GM19351 (cell line): Measurements from ENCODE around the gene TAS2R39.
"Not testable (repeated sequence)": the region's sequence is repeated elsewhere in the genome, so short reads cannot be mapped to it uniquely, and the experiment has no call there.

Source experiments
- ATAC-seq: cut with Tn5 transposase; IDR thresholded peaks from one replicate; pipeline ENCODE4 v1.9.1; 2021; ENCODE audit warnings: mild to moderate bottlenecking, moderate library complexity; ENCODE audit not compliant: unreplicated experiment

The TAS2R39 gene

GRCh38 chr7:143183024-143183423, at the start of gene TAS2R39:
Gene TAS2R39 (plus strand): TSS chr7:143183419. CDS start chr7:143183419, 0 bp downstream.
- no peak for ATAC-seq

GRCh38 chr7:143147070-143147469, 36.1 kb upstream of the TAS2R39 start:
- ATAC-seq = no peak

- ATAC-seq = no peak
These were observed 35.2 kb upstream of the TAS2R39 start for GRCh38 chr7:143148050-143148449.

GRCh38 chr7:143148651-143149050, 34.6 kb upstream of the TAS2R39 start:
- ATAC-seq = no peak

GRCh38 chr7:143150696-143151095, 32.5 kb upstream of the TAS2R39 start:
- ATAC-seq = not testable (repeated sequence)

- ATAC-seq = not testable (repeated sequence)
These were observed 24.6 kb upstream of the TAS2R39 start for GRCh38 chr7:143158617-143159016.

- no peak for ATAC-seq
These were observed 11.5 kb upstream of the TAS2R39 start for GRCh38 chr7:143171697-143172096.

- ATAC-seq = no peak
These were observed 10.9 kb upstream of the TAS2R39 start for GRCh38 chr7:143172354-143172753.

GRCh38 chr7:143176128-143176527, 7.1 kb upstream of the TAS2R39 start:
- no peak for ATAC-seq

GRCh38 chr7:143177374-143178119, 5.7 kb upstream of the TAS2R39 start:
- no peak for ATAC-seq

- ATAC-seq = not testable (repeated sequence)
These were observed 2.4 kb upstream of the TAS2R39 start for GRCh38 chr7:143180771-143181170.

GRCh38 chr7:143181349-143181748, 1.9 kb upstream of the TAS2R39 start:
- ATAC-seq = no peak

GRCh38 chr7:143185551-143185950, 2.3 kb downstream of the TAS2R39 start:
- ATAC-seq = no peak

GRCh38 chr7:143188994-143189393, 5.8 kb downstream of the TAS2R39 start:
- ATAC-seq = no peak

GRCh38 chr7:143193880-143194279, 10.7 kb downstream of the TAS2R39 start:
- no peak for ATAC-seq

GRCh38 chr7:143199040-143199439, 15.8 kb downstream of the TAS2R39 start:
- ATAC-seq = no peak

GRCh38 chr7:143202161-143202560, 18.9 kb downstream of the TAS2R39 start:
- ATAC-seq = no peak

GRCh38 chr7:143203386-143203785, 20.2 kb downstream of the TAS2R39 start:
- ATAC-seq = no peak

- peak; percentile 88 for ATAC-seq
These were observed 22.5 kb downstream of the TAS2R39 start for GRCh38 chr7:143205560-143206293.

GRCh38 chr7:143210541-143210940, 27.3 kb downstream of the TAS2R39 start:
- ATAC-seq = no peak

GRCh38 chr7:143213478-143213877, 30.3 kb downstream of the TAS2R39 start:
- not testable (repeated sequence) for ATAC-seq
